NCI-H128 (cell line): ENCODE data around the gene LTA4H.

Source experiments
- DNase-seq: peaks from one replicate; lab custom pipeline; 2025; ENCODE audit not compliant: unreplicated experiment; lab: John Stamatoyannopoulos, UW

Gene LTA4H

DNA sequence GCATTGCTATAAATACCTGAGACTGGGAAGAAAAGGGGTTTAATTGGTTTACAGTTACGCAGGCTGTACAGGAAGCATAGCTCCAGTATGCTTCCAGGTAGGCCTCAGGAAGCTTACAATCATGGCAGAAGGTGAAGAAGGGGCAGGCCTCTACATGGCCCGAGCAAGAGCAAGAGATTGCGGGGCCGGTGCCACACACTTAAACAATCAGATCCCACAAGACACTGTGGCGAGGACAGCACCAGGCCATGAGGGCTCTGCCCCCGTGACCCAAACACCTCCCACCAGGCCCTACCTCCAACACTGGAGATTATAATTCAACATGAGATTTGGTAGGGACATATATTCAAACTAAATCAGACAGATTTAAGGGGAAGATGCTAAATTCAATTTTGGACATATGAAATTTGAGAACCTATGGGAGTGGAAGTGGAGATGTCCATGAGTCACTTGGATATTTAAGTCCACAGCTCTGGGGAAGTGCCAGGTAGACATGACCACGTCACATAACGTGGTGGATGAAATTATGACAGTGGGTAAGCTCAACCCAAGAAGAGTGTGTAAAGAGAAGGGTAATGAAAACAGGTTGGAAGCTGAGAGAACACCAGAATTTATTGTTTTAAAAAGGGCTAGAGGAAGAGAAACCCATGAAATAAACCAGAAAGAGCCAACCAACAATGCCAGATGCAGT is 1.5 kb upstream of the LTA4H start:
- DNase-seq = no peak

GRCh38 chr12:96034621-96035282 is 635 bp downstream of the LTA4H start:
- no peak for DNase-seq

- no peak for DNase-seq
Measured at GRCh38 chr12:96033549-96034389, 1.6 kb downstream of the LTA4H start.

- no peak for DNase-seq
Measured at GRCh38 chr12:96029826-96030225, 5.6 kb downstream of the LTA4H start.

DNA sequence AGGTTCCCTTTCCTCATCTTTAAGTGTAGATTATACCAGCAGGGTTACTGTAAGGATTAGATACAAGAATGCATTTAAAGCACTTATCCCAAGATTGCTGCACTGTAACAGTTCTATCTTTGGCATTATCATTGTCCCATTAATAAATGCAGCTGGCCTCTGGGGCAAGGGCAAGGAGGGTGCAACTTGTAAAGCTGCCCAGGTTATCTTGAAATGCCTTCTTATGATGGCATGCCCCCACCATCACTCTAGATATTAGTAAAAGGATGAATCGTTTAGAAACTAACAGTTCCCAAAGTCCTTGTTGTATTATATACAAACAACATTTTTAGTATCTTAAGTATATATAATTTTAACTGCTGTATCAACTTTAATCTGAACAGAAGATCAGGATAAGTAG is 6.8 kb downstream of the LTA4H start:
- DNase-seq = no peak

DNA sequence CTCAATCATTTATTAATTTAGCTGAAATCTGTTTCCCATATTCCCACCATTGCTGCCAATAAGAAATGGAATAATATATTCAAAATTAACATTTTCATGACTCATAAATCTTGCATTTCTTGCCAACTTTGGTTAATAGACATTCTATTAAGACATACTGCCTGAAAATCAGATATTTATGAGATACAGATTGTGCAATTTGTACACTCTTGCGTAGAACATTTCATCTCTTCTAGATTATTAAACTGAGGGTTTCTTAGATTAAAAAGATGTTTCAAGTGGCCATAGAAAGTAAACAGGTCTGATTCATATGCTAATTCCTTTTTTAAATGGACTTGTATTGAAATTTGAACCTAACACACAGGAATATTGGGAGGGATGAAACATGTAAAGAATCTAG is 9.1 kb downstream of the LTA4H start:
- no peak for DNase-seq

GRCh38 chr12:96025518-96025917 is 9.9 kb downstream of the LTA4H start:
- no peak for DNase-seq

DNA sequence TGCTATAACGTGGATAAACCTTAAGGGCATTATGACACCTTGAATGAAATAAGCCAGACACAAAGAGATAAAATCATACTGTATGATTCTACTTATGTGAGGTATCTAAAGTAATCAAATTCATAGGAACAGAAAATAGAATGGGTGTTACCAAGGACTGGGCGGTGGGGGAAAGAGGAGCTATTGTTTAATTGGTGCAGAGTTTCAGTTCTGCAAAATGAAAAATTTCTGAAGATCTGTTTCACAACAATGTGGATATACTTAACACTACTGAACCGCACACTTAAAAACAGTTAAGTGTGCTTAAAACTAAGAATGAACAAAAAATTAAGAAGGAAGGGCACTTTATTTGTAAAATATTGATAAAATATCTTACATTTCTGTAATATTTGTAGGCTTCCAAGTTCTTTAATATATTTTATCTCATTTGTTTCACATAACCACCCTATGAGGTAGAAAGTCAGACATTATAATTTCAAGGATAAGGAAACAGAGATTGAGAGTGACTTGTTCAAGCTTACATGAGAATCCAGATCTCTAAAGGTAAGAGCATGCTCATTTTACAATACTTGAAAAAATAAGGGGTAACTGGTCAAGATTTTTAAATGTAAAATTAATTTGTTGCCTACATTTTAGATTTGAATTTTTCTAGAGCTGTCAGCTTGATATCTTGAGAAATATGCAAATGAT is 14.9 kb downstream of the LTA4H start:
- DNase-seq = no peak

DNA sequence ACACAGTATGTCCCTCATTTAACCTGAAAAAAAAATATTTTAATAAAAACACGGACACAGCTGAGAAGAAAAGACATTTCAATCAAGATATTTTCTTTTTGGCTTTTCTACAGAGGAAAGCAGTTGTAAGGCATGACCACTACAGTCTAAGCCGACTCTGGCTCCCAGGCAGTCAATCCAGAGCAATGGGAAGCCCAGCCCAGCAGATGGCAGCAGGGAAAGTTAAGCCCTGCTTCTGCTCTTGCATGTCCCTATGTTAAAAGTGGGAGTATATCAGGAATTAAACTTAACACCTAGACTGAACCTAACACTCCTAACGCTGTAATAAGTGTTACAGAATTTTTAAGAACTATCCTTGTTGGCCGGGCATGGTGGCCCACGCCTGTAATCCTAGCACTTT is 19.7 kb downstream of the LTA4H start:
- DNase-seq = no peak

DNA sequence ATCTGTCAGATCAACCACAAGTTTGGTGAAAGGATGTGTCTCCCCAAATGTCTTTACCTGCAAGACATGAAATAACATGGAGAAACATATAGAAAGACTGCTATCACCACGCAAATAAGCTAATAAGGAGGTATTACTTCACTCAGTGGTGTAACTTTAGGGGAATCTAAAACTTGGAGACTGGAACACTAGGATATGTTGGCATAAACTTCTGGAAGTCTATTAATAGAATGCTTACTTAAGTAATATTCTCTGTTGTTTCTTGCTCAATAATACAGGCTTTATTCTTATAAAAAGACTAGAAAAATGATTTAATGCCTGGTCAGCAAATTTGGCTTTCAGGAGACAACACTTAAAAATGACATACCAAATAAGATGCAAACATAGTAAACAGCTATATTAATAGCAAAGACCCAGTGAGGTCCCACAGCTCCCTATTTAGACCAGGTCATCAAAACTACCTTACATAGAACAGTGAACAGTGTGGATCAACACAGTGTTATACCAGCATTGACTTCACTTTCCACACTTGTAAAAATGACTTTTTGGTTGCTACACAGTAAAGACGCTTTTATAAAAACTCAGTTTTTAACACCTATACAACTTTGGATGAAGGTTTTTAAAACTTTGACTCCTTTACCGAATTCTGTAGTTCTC is 20.3 kb downstream of the LTA4H start:
- DNase-seq = no peak

DNA sequence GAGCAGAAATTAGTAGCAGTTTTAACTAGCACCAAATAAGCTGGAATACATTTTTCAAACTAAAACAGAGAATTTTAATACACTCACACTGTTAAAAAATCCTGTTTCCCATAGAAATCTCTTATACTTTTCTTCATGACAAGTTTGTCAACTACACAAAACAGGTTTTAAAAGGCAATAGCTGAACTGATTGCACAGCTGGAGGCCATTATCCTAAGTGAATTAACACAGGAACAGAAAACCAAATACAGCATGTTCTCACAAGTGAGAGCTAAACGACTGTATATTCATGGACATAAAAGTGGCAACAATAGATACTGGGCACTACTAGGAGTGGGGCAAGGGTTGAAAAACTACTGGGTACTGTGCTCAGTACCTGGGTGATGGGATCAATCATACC is 27.7 kb downstream of the LTA4H start:
- DNase-seq = no peak

DNA sequence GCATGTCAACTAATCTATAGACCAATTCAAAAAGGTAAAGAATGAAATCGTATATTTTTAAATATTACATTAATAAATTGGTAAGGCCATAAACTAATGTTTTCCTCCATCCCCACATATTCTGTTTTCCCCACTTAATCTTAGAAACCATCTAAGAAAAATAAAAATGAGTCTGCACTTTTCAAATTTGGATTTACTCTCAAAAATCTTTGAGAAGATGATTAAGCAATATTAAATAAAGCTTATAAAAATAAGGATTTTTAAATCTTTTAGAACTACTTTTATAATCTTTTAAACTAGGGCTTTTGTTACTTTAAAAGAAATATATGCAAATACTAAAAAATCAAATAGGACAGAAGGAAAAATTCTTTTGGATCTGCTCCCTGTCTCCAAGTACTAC is 28.7 kb downstream of the LTA4H start:
- DNase-seq = no peak

- DNase-seq = no peak
Measured at GRCh38 chr12:96000858-96001257, 34.5 kb downstream of the LTA4H start.

DNA sequence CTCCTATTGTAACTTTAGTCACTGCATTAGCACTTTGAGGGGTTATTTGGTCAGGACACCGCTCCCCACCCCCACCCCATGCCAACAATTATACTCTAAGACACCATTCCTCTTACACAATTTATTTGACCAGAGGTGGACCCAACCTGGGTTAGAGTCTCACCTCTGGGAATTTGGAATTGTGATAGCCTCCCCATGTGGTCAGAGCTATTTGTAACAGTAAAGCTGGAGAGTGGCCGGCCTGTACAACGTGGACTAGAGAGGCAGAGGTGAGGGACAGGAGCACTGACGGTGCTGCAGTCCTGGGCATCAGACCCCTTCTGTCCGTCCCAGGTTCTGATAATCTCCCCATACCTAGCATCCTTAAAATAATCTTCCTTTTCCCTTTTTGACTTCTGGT is 35.9 kb downstream of the LTA4H start:
- no peak for DNase-seq

DNA sequence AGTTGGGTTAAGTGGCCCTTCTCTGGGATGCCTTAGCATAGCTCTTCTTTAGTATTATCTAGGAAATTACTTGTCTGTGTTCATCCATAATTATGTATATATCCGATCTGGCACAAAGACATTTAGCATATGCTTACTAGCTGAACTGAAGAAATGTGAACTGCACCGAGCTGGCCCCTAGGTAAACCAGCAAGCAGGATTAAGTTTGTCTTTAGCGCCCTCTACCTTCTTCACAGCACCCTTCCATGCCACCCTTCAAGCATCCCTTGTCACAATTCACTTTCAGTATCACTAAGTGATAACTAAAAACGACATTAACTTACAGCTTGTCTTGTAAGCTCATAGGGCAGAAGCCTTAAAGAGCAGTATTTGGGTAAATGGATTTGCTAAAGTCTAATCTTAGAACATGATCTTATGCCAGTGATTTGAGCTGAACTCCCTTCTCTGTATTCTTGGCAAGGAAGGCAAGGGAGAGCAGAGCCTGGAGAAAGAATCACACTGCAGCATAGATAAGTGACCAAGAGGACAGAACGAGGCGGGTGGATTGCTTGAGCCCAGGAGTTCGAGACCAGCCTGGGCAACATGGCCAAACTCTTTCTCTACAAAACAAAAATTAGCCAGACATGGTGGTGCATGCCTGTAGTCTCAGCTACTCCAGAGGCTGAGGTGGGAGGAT is 36.6 kb downstream of the LTA4H start:
- DNase-seq = no peak

- DNase-seq = no peak
Measured at GRCh38 chr12:95997911-95998510, 37.4 kb downstream of the LTA4H start.

GRCh38 chr12:95997276-95997675 is 38.1 kb downstream of the LTA4H start:
- DNase-seq = no peak

GRCh38 chr12:95996034-95996658 is 39.2 kb downstream of the LTA4H start, which contains the start of gene HAL:
Gene HAL (minus strand): TSS chr12:95996344. CDS start chr12:95995910, 434 bp downstream.
- DNase-seq = no peak

GRCh38 chr12:95995238-95996031 is 40.0 kb downstream of the LTA4H start:
- no peak for DNase-seq
